Activated T-helper 1 cell treated with Interleukin-2 at 50 U/mL for 16 hours (primary cell): ENCODE results near the gene TAF12.
A peak's percentile ranks its signal among the peaks of the same experiment; 100 is the strongest.
"Not testable (repeated sequence)": the region's sequence is repeated elsewhere in the genome, so short reads cannot be mapped to it uniquely, and the experiment has no call there.

ENCODE experiments used
- DNase-seq: peaks from one replicate; pipeline ENCODE4 v3.0.0-alpha.2; 2020; ENCODE audit warnings: low read depth

TAF12 gene

DNA sequence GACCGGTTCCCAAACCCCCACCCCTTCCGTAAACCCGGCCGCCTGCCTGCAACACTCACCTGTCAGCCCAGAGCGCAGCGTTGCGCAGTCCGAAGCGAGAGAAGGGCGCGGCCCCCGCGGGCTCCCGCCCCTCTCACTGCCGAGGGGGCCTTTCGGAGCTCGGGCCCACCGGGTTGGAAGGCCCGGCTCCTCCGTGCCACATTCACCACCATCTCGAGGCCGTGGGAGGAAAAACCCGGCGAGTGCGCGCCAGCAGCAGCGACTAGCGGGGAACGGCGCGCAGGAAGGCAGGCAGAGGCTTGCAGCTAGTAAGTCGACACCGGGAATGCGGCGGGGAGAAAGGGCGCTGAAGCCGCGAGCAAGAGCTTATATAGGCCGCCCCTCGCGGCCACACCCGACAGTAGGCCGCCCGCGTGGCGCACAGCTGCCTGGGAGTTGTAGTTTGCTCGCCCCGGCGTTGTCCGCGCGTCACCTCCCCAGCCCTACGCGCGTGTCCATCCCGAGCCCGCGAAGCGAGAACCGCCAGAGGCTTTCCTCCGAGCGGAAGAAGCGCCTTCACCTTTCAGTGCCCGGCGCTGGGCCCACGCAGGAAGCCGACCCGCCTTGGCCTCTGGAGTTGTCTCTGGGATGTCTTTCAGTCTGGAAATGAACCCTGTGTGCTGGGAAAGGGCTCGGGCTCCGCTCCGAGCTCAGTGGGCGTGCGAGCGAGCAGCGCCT is 61.2 kb downstream of the TAF12 start:
- DNase-seq, result peak; percentile 89

DNA sequence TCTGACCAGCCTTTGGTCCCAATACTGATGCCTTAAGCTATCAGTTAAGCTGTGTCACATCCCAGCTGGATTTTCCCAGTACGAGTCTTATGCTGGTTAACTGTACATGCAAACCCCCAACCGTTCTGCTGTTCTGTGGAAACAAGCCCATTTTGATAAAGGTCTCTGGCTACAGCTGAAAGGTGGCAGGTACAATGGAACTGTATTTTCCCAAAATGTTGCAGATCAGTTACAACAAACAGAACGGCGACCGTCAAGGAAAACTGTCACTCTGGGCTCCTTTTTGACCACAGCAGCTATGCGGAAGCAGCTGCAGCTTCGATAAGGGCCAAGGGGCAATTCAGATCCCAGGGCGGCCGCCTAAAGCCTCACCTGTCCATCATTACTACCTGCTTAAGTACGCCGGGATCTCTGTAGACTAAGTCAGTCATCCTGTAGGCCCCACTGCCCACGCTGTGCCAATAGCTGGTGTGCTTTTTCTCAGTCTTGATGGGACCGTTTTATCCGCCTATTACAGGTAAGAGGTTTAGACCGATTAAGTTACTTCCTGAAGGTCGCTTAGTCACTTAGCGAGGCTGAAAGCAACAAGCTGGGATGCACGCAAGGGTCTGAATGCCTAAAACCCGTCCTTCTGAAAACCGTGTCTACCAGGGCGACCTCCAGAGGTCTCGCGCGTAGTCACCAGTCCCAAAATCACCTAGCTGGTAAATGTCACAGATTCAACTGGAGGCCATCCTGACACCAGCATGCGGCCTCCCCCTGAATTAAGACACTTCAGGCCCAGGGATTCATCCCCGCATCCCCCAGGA is 61.9 kb downstream of the TAF12 start:
- peak; percentile 41 for DNase-seq

DNA sequence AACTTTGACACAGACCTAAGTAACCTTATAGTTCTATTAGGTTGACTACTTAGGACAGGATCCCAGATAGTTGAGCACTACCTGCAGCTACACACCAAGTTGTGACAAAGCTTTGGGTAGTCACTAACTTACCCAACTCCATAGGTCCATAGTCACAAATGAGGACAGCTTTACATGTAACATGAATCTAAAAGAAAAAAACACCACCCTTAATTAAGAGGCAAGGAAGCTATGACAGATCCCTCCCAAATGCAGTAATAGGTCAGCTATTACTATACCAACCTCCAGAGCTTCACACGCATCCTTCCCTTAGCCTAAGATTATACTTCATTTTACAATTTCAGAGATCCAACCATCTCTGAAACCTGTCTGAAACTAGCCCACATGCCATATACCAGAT is 63.5 kb downstream of the TAF12 start:
- DNase-seq, result no peak

DNA sequence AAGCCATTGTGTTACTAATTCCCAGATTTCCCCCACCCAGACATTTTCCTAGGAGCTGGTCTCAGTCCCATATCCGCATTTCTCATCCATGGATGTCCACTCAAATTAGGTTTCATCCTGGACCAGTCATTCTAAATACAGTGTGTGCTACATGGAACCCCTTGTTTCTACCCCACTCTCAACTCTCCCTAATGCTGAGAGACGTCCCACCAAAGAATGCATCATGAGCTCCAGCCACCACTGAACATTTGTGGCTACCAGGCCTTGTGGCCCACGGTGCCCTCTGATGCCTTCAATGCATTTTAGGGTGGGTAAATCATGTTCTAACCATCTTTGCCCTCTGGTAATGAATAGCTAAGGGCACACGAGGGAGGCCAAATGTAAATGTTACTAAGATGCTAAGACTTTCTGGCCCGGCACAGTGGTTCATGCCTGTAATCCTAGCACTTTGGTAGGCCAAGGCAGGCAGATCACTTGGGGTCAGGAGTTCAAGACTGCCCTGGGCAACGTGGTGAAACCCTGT is 64.1 kb downstream of the TAF12 start:
- DNase-seq, result no peak

DNA sequence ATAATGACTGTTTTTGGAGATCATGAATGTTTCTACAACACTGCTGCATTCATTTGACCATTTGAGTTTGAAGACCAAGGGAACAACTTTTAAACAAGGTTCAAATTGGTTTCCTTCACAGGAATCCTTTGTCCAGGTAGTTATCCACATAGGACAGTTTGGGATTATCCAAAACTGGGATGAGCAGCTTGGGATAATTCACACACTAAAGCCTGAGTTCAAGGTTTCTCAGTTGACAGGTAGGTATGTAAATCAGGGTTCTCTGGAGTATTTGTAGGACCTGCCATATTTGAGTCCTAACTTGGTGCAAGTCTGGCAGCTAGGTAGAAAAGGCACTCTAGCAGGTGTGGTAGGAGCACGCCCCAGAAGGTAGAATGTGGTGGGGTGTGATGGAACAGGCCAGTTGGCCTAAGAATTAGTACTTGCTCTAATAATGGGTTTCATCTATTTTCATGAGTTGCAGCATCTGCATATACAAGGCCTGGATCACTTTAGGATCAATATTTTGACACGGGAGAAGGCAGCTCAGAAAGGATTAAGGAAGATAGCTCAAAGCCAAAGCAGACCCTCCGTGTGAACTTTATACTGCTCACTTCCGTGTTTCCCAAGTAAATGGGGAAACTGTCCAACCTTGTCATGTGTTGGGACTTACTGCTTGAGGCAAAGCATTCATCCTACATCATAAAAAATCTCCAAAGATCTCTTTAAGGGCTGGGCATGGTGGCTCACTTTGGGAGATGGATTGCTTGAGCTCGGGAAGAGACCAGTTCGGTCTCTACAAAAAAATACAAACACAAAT is 64.9 kb downstream of the TAF12 start:
- DNase-seq, result no peak

DNA sequence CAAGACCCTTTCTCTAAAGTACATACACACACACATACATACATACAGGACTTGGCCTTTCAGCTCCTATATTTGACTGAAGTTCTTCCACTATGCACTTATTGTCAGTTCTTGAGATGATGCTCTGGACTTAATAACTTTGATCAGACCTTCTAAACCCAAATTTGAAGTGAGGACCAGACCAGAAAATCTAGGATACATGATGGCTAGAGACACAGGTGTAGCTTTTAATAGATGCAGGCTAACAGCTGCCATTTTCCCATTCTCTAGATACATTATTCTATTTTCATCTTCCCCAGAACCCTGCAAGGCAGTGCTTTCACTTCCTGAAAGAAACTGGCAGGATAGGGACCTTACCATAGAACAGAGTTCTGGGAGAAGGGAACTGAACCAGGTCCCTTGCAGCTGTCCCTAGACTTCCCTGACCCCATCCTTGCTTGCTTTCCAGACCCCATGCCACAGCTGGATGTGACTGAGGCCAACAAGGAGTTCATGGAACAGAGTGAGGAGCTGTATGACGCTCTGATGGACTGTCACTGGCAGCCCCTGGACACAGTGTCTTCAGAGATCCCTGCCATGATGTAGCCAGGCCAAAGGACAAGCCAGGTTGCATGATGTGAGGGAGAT is 65.7 kb downstream of the TAF12 start:
- no peak for DNase-seq

DNA sequence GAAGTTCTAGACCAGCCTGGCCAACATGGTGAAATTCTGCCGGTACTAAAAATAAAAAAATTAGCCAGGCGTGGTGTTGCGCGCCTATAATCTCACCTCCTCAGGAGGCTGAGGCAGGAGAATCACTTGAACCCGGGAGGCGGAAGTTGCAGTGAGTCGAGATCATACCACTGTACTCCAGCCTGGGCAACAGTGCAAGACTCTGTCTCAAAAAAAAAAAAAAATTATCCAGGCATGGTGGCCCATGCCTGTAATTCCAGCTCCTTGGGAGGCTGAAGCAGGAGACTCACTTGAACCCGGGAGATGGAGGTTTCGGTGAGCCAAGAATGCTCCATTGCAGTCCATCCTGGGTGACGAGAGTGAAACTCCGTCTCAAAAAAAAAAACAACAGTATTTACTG is 69.3 kb downstream of the TAF12 start:
- no peak for DNase-seq

DNA sequence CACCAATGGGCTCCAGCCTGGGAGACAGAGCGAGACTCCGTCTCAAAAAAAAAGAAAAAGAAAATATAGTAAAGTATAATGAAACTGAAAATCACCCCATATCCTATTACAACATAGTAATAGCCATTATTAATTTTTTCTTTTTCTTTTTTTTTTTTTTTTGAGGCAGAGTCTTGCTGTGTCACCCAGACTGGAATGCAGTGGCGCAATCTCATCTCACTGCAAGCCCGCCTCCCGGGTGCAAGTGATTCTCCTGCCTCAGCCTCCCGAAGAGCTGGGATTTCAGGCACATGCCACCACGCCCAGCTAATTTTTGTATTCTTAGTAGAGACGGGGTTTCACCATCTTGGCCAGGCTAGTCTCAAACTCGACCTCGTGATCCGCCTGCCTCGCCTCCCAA is 70.0 kb downstream of the TAF12 start:
- not testable (repeated sequence) for DNase-seq

DNA sequence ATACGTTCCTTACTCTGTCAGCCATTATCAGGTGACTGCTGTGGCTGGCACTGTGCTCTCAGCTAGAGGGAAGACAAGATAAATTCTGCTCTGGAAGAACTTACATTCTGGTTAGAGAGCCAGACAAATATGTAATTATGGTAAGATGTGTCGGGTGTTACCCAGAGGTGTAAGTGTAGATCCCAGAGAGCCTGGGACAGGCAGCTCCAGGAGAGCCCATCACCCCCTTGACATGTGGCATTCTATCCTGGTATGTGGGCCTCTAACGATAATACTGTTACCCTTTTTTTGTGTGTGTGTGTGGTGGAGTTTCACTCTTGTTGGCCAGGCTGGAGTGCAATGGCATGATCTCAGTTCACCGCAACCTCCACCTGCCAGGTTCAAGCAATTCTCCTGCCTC is 71.0 kb downstream of the TAF12 start:
- no peak for DNase-seq

DNA sequence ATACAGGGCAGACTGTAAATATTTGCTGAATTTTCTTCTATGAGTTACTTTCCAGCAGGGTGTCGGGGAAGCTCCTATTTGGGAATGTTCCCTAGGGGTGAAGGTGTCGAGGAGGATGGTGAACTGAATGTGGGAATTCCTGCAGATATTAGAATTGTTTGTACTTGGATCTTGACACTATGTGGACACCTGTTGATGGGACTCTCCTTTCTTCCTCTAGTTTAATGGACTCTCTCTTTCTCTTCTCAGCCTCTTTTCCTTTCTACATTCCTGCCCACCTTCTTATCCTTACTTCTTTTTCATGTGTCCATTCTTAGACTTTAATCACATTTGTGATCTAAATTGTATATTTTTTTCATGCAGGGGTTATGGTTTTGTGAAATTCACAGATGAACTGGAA is 75.9 kb downstream of the TAF12 start:
- no peak for DNase-seq

DNA sequence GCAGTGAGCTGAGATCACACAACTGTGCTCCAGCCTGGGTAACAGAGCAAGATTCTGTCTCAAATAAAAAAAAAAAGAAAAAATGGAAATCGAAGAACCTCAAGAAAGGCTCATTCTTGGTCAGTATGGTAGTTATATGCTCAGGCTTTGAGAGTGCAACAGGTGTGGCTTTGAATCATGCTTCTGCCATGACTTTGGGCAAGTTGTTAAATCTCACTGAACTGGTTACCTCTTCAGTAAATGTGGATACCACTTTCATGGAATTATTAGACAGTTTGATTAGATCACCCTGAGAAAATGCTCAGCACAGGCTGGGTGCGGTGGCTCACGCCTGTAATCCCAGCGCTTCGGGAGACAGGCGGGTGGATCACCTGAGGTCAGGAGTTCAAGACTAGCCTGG is 77.1 kb downstream of the TAF12 start:
- no peak for DNase-seq

DNA sequence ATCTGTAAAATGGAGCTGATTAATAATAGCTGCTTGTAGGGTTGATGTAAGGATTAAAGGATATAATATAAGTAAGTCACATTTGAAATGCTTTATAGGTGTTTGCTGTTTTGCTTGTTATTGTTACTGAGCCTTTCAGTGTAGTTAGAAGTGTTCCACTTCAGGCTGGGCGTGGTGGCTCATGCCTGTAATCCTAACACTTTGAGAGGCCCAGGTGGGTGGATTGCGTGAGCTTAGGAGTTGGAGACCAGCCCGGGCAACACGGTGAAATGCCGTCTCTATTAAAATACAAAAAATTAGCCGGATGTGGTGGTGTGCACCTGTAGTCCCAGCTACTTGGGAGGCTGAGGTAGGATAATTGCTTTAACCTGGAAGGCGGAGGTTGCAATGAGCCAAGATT is 77.8 kb downstream of the TAF12 start:
- no peak for DNase-seq

DNA sequence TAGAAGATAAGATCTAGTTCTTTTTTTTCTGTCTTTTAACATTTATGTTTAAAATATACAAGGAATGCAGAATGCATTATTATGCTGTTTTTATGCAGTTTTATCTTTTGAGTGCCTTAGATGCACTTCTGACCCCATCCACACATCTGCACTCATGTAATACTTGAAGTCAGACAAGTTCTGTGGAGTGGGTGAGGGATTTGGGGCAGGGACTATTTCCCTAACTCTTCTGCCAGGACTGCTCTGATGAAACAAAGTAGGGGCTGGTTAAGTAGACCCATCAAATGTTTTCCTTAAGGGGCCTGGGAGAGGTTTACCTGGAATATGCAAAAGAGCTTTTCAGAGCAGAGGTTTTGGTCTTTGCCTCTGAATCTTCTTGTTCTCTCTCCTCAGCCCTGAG is 78.6 kb downstream of the TAF12 start:
- no peak for DNase-seq

DNA sequence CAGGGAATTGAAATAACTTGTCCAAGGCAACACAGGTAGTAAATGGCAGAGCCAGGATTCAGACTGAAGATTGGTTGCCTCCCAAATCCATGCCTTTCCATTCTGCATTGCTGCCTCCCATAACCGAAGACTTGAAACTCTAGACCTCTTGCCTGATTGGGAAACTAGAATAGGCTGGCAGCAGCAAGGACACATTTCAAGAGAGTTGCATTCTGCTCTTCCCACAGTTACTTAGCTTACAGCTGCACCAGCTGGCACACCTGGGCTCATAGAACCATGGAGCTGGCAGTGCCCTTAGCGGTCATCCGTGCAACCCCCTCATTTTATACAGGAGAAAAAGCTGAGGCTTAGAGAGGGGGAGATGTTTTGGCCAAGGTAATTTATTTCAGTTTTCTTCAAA is 82.0 kb downstream of the TAF12 start:
- no peak for DNase-seq
